Skin epidermis (tissue), 12 donors: Measurements from ENCODE around the gene PAPSS2.

Experiments
- H3K27ac ChIP-seq, 21 experiments: fragments of 200-600 bp; sonication (generic) in 11 of 21; one replicate each; pipeline ENCODE4 v1.5.0; 2020; ENCODE audit warnings: mild to moderate bottlenecking in 3 of 21, inconsistent platforms in 2 of 21, moderate library complexity in 2 of 21
- H3K4me3 ChIP-seq, 7 experiments: fragments of 200-600 bp; sonication (generic) in 2 of 7; one replicate each; pipeline ENCODE4 v1.5.0; 2020; ENCODE audit warnings: inconsistent platforms in 2 of 7, mild to moderate bottlenecking in 2 of 7, moderate library complexity in 1 of 7

PAPSS2 gene

DNA sequence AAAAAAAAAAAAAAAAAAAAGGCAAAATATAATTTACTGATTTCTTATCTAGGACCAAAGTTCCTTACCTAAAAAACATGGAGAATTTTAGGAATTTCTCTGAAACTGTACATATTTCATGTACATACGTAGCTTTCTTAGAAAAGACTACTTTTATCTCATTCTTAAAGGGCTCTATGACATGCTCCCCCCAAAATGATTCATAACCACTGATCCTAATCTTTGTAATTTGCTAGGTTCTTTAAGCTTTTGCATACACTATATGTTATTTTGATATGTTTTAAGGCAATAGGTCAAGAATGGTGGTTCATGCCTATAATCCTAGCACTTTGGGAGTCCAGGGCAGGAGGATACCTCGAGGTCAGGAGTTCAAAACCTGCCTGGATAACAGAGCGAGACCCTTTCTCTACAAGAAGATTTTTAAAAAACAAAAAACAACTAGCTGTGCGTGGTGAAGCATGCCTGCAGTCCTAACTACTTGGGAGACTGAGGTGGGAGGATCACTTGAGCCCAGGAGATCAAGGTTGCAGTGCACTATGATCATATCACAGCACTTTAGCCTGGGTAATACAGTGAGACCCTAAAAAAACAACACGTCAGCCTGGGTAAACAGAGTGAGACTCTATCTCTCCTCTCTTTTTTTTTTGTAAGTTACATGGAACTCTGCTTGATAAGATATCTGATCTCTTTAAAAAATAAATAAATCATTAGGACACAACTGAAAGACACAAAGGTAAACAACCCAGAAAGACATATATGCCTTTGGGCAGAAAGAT lies 103.6 kb downstream of the PAPSS2 start:
- H3K4me3 ChIP-seq, result no peak overlapping the region
- H3K27ac ChIP-seq, result no peak overlapping the region

- Histone ChIP-seq H3K4me3 (no peak overlapping the region), H3K27ac (no peak overlapping the region)
Measured at GRCh38 chr10:87764072-87764934, 104.6 kb downstream of the PAPSS2 start.

DNA sequence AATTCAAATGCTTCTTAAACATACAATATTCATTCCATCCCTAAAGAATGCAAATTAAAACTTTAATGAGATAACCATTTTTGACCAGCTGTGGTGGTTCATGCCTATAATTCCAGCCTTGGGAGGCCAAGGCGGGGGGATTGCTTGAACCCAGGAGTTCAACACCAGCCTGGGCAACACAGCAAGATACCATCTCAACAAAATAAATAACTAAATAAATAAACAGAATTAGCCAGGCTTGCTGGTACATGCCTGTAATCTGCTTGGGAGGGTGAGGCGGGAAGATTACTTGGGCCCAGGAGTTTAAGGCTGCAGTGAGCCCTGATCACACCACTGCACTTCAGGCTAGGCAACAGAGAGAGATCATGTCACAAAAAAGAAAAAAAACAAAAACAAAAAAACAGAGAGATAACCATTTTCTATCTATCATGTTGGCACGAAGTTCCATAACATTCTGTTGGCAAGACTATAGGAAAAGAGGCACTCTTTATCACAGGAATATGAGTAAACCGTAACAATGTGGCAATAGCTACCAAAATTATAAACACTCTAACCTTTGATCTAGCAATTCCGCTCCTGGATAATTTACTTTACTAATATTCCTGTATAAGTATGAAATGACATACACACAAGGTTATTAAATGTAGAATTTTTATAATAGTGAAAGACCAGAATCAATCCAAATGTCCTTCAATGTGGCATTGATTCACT lies 106.1 kb downstream of the PAPSS2 start:
- Histone ChIP-seq H3K27ac (no peak overlapping the region), H3K4me3 (no peak overlapping the region)

GRCh38 chr10:87767253-87767652 lies 107.6 kb downstream of the PAPSS2 start:
- Histone ChIP-seq H3K27ac (no peak overlapping the region), H3K4me3 (no peak overlapping the region)

DNA sequence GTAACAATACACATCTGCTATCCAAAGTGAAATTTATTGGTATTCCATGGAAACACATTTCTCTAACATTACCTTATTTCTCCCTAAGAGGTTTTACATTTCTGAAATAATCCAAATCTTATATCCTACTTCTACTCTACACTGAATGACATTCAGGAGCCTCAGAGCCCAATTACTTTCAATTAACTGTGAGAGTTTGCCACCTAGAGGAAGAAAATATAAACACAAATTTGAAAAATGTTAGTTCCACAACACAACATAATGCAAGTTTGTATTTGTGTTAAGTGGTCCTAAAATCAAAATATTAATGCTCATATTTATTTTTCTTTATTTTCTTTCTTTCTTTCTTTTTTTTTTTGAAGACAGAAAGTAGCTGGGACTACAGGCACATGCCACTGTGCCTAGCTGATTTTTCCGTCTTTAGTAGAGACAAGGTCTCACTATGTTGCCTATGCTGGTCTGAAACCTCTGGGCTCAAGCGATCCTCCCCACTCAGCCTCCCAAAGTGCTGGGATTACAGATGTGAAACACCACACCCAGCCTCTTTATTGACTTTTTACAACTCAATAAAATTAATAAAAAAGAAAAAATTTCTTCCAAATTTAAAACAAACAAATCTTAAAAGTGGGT lies 112.3 kb downstream of the PAPSS2 start:
- H3K4me3 ChIP-seq, result no peak overlapping the region
- no peak overlapping the region for H3K27ac ChIP-seq

DNA sequence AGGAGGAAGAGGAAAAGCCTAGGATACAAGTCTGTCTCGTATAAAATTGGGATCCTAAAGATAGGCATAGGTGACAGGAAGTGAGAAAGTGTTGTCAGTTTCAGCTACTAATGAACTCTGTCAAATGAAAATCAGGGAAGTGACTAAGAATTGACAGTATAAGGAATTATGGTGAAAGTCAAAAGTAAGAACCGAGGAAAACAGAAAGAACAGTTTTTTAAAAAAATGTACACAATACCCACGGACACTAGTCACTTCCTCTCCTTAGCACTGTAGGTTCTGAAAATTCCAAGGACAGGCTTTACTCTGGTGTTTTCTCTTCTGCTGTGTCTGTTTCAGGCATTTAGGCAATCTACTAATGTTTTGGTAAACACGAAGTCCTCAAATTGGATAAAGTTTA lies 116.1 kb downstream of the PAPSS2 start:
- Histone ChIP-seq H3K4me3 (no peak overlapping the region), H3K27ac (peak overlapping the region in 3 of 21 experiments; percentile 10 to 29 (median 12))

GRCh38 chr10:87776328-87776727 lies 116.7 kb downstream of the PAPSS2 start:
- no peak overlapping the region for H3K27ac ChIP-seq
- H3K4me3 ChIP-seq, result no peak overlapping the region

DNA sequence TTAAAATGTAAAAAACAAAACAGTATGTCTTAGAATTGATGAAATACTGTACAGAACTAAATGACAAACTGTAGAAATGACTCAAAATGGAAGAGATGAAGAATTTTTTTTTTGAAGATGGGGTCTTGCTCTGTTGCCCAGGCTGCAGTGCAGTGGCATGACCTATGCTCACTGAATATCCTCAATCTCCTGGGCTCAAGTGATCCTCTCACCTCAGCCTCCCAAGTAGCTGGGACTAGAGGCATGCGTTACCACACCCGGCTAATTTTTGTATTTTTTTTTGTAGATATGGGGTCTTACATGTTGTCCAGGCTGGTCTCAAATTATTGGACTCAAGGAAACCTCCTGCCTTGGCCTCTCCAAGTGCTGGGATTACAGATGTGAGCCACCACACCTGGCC lies 121.9 kb downstream of the PAPSS2 start:
- H3K27ac ChIP-seq, result no peak overlapping the region
- no peak overlapping the region for H3K4me3 ChIP-seq

DNA sequence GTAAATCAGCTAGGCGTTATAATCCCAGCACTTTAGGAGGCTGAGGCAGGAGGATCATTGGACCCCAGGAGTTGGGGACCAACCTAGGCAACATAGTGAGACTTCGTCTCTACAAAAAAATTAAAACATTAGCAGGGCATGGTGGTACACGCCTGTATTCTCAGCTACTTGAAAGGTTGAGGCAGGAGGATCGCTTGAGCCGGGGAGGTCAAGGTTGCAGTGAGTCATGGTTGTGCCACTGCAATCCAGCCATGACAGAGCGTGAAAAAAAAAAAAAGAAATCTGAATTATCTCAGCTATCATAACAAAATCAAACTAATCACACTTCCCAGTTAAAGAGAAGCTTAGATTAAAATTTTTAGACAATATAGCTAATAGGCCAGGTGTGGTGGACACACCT lies 123.0 kb downstream of the PAPSS2 start:
- Histone ChIP-seq H3K27ac (no peak overlapping the region), H3K4me3 (no peak overlapping the region)

DNA sequence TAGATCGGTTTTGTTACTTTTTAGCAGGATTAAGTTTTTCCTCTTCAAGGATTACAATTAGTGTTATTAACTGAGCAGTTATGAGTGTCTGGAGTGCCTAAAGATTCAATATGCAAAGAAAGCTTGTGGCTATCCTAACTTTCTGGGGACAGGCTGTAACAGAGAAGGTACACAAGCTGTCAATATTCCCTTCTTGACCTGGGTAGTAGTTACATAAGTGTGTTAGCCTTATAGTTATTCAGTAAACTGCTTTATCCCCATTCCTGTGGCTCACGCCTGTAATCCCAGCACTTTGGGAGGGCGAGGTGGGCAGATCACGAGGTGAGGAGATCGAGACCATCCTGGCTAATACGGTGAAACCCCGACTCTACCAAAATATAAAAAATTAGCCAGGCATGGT lies 126.7 kb downstream of the PAPSS2 start:
- no peak overlapping the region for H3K4me3 ChIP-seq
- no peak overlapping the region for H3K27ac ChIP-seq

DNA sequence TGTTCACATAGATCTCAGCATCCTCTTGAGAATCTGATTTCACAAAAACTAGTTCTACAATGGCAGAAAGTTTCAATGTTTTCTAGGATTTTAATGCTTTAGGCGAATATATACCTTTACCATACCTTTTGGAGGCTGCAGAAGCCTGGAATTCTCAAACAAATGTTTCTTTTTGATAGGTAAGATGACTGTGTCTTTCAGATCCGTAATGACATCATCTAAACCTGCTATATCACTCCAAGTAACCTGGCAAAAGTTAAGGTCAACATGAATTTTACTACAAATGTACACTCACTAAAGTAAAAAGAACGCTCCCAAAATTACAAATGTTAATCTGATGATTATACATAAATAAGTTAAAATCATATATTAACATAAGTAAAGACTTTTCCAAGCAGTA lies 130.5 kb downstream of the PAPSS2 start:
- no peak overlapping the region for H3K27ac ChIP-seq
- no peak overlapping the region for H3K4me3 ChIP-seq

GRCh38 chr10:87794285-87794684 lies 134.6 kb downstream of the PAPSS2 start:
- no peak overlapping the region for H3K27ac ChIP-seq
- no peak overlapping the region for H3K4me3 ChIP-seq
